DMS 273 treated with DMSO at 0.1 percent for 48 hours (cell line): ENCODE results near the gene GTF3A.

Source experiments
- DNase-seq: peaks from one replicate; lab custom pipeline; 2025; lab: John Stamatoyannopoulos, UW

The GTF3A gene

DNA sequence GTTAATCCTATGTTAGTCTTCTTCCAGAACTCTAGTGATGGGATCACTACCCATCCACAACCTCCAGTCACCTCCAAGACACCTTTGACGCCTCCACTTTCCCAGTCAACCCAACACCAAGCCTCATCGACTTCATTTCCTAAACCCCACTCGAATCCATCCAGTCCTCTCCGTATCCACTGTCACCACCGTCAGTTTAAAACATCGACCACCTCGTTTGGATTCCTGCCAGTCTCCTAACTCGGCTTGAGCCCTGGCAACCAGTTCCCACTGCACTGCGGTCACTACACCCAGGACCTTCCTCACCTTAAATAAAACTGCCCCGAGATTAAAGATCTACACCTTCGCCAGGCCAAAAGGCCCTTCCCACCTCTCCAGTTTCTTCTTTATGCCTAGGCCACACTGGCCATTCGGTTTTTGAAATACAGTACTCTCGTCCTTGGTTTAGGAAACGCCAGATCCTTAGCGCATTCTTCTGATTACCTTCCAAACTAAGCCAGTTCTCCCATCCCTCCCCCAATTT, 24.7 kb downstream of the GTF3A start:
- DNase-seq: no peak

DNA sequence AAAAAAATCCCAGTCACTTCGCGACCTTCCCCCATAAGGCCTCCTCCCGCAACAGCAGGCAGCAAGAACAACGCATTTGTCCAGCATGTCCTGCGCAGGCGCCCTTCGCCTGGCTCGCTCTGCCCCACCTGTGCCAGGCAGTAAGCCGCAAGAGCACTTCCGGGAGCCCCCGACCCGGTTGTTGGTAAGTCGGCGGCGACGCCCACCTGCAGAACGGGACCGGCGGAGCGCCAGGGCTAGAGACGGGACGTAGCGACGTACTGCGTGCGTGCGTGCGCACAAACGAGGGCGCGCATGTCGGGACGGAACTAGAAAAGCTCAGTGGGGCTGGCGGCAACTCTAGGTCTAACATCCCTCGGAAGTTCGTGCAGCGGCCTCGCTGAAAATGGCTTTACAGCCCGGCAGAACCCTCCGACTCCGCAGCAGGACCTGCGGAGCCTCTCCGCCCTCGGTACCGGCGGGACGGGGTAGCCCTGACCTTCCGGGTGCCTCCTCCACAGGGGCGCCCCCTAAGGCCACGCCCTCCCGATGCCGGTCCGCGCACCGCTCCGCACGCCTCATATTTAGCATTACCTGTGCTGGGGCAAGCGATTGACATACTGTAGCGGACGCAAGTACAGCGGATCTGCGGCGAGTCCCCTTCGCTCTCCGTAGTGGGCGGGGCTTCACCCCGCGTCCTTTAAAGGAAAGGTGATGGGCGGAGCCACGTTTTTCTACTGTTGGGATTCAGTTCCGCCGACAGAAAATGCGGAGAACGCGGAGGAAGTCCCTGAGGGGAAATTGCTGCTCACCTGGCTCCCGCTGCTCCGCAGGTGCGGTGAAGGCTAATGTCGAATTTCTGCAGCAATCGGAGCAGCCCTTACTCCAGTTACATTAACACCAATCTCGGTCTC, 25.8 kb downstream of the GTF3A start, which contains the start of gene MTIF3:
Gene MTIF3, minus strand, starts transcription at position 629 of the 893 bp plus-strand sequence. CDS start 10,116 bp downstream, outside the sequence.
- DNase-seq: peak; percentile 67

DNA sequence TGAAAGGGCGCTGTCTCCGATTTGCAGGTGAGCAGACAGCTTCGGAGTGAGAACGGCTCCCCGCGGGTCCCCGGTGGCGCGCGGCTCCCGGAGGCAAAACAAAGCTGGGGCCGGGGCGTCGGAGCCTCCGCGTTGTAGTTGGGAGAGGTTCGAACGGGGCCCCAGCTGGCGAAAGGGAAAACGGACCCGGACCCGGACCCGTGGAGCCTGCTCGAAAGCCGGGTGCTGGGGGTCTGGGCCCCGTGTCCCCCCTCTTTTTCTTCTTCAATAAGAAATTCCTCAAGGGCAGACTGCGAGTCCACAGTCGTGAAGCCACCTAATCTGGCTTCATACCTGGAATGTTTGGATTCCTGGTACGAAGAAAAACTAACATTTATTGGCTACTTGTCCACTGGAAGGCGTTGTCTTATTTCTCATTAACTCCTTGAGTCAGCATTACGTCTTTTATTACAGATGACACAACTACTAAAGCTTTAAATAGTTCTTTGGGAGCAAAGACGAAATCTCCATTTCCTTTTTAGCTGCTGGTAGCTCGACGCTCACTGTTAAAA, 26.6 kb downstream of the GTF3A start:
- no peak for DNase-seq

DNA sequence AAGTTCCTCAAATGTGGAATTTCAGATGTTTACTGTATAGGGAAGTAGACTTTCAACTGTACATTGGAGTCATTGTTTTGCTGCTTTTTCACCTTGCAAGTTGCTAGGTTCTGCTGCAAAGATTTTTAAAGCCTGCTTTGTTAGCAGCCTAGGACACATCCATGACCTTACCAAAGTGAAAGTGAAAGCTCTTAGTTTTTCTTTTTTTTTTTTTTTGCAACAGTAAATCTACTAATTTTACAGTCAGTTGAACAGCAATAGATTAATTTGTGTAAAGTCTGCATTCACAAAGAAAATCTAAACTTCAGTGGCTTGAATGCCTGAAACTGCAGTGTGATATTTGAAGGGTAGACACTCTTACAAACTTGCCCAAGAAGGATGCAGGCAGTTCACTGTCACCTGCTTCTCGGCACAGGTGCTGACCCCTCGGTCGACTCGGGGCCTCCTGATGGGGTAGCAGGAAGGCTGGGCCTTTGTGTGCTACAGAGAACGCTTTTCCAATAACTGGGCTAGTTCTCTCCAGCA, 31.0 kb downstream of the GTF3A start:
- no peak for DNase-seq

DNA sequence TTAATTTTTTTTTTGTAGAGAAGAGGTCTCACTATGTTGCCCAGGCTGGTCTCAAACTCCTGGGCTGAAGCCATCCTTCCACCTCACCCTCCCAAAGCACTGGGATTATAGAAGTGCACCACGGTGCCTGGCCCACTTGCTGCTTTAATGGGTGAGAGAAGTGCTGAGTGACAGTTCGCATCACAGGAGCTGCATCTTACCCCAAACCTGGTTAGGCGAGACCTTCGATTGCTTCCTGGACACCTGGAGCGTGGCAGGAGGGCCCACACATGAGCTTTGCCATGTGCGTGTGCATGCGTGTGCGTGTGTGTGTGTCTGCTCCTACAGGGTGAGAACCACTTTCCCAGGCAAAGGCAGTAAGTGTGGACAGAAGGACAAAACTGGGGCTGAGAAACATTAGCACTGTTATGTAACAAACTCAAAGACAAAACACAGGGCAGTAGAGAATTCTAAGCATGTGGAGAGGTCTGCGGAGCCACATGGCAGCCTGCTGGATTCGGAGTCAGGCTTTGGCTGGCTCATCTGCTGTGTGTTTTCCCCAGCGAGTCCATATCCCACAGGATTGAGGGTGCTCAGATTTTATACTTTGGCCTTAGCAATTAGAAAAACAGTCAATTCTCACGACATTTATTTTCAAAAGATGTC, 37.6 kb downstream of the GTF3A start:
- DNase-seq: no peak

DNA sequence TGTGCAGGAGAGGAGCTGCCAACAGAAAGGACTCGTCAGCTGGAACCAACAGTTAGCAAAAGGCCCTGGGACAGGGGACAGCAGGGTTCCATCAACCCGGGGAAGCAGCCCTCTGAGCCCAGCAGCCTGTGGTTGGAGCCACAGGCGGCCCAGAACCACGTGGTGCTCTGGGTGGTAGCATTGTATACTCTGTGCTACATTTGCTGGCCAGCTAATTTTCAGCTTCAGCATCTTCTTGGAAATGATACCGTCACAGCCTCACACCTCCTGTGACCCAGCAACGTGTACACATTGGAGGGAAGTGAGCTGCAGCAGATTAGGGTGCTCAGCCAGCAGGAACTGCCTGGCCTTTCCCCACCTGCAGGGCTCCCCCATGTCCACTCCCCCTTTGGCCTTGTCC, 39.1 kb downstream of the GTF3A start:
- no peak for DNase-seq

DNA sequence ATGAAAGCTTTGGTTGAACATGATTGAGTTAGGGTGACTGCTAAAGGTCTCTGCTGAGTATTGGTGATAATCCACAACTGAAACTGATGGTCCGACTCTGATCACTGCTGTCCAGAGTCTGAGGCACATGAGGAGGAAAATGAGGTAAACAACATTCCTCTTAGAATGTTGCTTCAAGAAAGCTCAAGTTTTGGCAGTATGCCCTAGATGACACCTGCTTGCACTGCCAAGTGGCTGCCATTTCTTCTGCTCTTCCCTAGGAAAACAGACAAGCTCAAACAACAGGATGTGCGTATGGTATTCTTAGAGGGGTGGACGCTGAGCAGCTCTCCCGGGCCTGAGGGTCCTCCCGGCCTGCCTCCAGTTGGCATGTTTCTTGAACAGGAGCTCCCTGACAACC, 41.2 kb downstream of the GTF3A start:
- DNase-seq: no peak

DNA sequence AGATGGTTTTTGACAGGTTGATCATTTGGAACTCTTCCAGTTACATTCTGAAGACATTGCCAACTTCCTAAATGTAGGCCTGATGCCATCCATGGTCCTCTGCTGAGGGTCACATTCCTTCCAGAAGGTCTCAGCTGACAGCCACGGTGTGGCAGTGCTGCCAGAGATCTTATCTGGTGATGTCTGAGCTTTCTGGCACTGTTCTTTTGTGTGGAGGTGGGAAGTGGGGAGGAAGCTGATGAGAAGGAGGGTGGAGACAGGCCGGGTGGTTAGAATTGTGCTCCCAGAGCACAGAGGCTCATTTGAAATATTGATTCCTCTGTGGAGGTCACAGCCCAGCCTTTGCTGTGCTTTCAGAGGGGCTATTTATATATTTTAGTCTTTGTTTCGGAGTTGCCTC, 42.1 kb downstream of the GTF3A start:
- no peak for DNase-seq

DNA sequence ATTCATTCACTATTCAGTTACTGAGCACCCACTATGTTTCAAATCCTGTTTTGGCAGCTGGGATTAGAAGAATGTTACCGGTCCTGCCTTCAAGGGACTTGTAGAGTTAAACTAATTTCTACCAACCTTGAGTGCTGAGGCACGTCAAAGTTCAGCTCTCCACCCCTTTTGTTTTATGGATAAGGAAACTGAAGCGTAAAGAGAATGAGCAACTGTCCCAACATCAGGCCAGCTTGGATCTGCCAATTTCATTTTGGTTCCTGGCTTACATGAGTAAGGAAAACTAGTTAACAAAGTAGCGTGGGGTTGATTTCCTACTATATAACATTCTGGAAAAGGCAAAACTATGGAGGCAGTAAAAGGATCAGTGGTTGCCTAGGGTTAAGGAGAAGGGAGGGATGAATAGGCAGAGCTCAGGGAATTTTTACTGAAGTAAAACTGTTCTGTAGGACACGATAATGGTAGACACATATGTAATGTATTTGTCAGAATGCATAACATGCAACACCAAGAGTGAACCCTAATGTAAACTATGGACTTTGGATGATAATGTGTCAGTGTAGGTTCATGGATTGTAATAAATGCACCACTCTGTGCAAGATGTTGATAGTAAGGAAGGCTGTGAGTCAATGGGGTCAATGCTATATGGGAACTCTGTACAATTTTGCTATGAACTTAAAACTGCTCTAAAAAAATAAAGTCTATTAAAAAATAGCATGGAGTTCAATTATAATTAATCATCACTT, 45.8 kb downstream of the GTF3A start:
- DNase-seq: no peak

DNA sequence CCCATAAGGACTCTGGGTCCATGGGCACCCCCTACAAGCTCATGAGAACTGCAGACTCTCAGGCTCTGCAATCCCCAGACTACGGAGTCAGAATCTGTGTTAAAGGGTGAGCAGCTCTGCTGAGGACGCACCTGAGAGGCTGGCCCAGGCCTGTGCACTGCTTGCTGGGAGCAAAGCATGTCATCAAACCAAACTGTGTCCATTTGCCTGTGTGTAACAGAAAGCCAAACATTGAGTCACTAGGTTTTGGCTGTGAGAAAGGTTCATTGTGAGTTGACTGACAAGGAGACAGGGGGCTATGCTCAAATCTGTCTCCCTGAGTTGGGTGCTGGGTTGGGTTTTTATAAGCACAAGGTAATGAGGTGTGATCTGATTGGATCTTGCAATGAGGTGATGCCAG, 48.0 kb downstream of the GTF3A start:
- no peak for DNase-seq

DNA sequence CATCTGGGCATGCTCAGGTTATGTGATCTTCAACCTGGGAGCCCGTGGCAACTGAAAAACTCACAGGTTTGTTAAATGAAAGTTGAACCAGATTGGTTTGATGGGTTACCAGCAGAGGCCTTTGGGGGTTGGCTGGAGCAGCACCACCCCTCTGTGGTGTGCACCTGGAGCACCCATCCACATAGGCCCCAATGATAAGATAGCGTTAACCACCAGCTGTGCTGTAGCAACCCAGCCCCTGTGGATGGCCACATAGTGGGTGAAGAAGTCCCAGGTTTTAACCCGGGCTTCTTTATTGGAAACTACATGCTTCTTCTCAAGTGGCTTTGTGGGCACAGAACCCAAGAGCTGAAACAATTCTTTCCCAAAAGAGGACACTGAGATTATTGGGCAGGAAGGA, 48.5 kb downstream of the GTF3A start:
- DNase-seq: no peak

DNA sequence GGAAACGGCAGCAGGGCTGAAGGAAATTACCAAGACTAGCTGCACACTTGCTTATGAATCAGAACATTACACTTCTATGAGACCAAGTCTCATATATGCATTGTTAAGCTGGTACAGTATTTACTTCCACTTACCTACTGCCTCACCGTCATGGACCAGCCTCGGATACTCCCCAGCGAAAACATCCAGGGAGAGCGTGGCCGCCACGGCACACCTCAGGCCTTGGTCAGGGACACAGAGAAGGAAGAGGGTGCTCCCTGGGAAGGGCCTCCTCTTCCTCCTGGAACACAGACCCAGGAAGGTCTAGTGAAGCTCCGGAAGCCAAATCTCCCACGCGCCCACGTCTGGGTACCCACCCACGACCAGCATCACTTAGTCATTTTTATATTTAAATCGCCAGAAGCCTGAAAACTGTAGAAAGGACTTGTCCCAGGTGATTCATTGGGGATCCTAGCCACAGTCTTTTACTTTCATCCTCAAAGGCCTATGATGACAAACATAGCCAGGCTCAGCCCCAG, 50.4 kb downstream of the GTF3A start:
- no peak for DNase-seq

DNA sequence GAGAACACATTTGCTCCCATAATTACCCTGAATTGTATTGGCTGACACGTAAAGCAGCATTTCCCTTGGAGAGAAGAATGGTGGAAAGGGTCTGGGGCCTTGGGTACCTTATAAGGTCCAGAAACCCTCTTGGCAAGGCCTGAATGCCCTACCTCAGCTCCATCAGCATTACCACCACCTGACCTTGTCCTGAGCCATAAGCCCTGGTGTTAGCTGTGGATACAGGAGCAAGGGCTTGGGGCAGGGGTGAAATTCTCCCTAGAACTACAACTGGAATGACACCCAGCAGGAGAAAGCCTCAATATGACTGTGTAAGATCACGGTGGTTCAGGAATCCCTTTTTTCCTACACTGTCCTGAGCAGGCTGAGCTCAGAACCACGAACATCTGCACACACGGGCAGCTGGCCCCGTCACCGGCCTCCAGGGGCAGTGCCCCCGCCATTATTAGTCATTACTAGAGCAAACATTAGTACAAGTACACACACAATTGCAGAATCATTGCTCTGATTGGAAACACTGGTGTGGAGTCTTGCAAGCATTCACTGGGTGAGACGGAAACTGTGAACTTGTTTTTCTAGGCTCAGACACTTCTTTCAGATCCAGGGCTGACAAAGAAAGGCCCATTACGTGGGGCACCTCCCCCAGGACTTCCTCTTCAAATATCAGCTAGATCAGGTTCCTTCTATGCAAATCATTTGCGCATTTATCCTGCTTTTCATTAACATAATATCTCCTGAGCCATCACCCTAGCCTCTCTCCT, 52.7 kb downstream of the GTF3A start:
- no peak for DNase-seq

DNA sequence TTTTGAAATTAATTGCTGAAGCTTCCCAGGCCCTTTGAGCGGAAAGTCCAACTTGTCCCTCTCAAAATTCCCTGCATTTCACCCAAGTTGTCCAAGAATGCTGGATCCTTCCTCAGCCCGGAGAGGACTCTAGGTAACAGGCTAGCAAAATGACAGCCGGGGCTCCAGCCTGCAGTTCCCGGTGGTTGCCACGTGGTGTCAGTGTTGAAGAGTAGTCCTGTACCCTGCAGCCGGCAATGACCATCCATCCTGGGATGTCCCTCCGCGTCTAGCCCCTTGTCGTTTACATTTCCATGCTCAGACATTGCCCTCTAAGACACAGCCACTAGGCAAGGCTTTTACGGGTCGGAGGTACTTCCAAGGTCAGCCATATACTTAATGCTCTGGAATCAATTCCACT, 57.3 kb downstream of the GTF3A start:
- no peak for DNase-seq

DNA sequence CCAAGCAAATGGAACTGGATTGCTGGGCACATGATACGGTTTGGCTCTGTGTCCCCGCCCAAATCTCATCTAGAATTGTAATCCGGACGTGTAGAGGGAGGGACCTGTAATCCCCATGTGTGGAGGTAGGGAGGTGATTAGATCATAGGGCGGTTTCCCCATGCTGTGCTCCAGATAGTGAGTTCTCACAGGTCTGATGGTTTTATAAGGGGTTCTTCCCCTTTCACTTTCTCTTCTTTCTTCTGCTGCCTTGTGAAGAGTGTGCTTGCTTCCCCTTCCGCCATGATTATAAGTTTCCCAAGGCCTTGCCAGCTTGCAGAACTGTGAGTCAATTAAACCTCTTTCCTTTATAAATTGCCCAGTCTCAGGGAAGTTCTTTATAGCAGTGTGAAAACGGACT, 58.6 kb downstream of the GTF3A start:
- no peak for DNase-seq

DNA sequence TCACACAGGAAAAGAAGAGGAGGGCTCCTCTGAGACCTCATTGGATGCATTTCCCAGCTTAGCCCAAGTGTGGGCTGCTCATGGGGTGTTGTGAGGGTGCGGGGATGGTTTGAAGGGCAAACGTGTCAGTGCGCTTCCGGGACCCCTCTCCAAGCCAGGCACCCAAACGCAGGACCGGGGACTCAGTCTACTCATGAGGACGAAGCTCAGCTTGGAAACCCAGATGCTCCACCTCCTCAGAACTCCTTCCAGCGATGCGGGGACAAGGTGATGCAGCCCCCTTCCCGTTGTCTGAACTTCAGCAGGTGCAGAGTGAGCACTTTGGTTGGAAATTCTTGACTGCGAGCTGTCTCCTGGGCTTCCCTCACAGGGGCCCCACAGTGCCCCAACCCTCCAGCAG, 59.0 kb downstream of the GTF3A start:
- no peak for DNase-seq
